A549 (cell line): ENCODE measurements around the gene TTC39B. TPM values are rescaled to one million over a fixed set of nuclear protein-coding genes. Genes with fewer than 3 reads are reported as not detected.

Source experiments
- ATAC-seq, 2 experiments: fragments of 200-7000 bp in 1 of 2; fragments of >200 bp in 1 of 2; cut with Nextera tagmentation in 1 of 2; cut with Tn5 transposase in 1 of 2; 3 replicates each; pipeline versions ENCODE4 v1.8.0 to v1.9.1; 2018 to 2020; ENCODE audit warnings: mild to moderate bottlenecking in 1 of 2, moderate library complexity in 1 of 2
- CTCF ChIA-PET: fragments of 300-600 bp; sonication (Branson Sonifier 250); formaldehyde crosslinking; extraction: SDS; loops from one replicate; lab custom pipeline; 2021; ENCODE audit warnings: antibody characterized with exemption, inconsistent platforms; lab: Yijun Ruan, JAX
- POLR2A ChIA-PET: fragments of 350-600 bp; formaldehyde crosslinking; extraction: SDS; loops from one replicate; lab custom pipeline; 2021; ENCODE audit warnings: antibody characterized with exemption, inconsistent platforms; lab: Yijun Ruan, JAX
- DNase-seq, 2 experiments: peaks; one replicate each; pipeline versions ENCODE4 v3.0.0 to v3.0.0-alpha.2; 2011 to 2016; ENCODE audit warnings: low read depth in 1 of 2, low spot score in 1 of 2
- FAIRE-seq: peaks from 2 replicates; lab custom pipeline; 2011; peaks lifted over from hg19 to GRCh38; lab: Jason Lieb, UNC
- H3K27ac ChIP-seq, 2 experiments: fragments of >200 bp; sonication (Bioruptor Twin); formaldehyde crosslinking; 3 replicates each; pipeline ENCODE4 v1.5.1; 2016 to 2017
- H3K4me1 ChIP-seq: fragments of >200 bp; sonication (Bioruptor Twin); formaldehyde crosslinking; 3 replicates; pipeline ENCODE4 v1.6.1; 2016
- H3K4me2 ChIP-seq: fragments of >200 bp; sonication (Bioruptor Twin); formaldehyde crosslinking; 3 replicates; pipeline ENCODE4 v1.6.1; 2016
- H3K4me3 ChIP-seq: fragments of >200 bp; sonication (Bioruptor Twin); formaldehyde crosslinking; 3 replicates; pipeline ENCODE4 v1.5.1; 2016
- H3K9me3 ChIP-seq: fragments of >200 bp; sonication (Bioruptor Twin); formaldehyde crosslinking; 3 replicates; pipeline ENCODE4 v1.6.1; 2016
- BHLHE40 ChIP-seq: IDR thresholded peaks from 2 replicates; pipeline ENCODE4 v1.6.1; 2012; ENCODE audit warnings: low read depth, low read length, inconsistent platforms
- CBX8 ChIP-seq: fragments of 200-600 bp; sonication (generic); IDR thresholded peaks from 2 replicates; pipeline ENCODE4 v1.6.1; 2016
- CHD2 ChIP-seq: fragments of 150-350 bp; IDR thresholded peaks from 2 replicates; pipeline ENCODE4 v1.6.1; 2014; ENCODE audit warnings: low read length; ENCODE audit not compliant: partially characterized antibody
- CHD4 ChIP-seq: fragments of 200-600 bp; sonication (generic); IDR thresholded peaks from 2 replicates; pipeline ENCODE4 v1.6.1; 2016; ENCODE audit warnings: antibody characterized with exemption, mild to moderate bottlenecking, borderline replicate concordance
- EHF ChIP-seq: fragments of 250-450 bp; sonication (Bioruptor Pico); IDR thresholded peaks from 2 replicates; pipeline ENCODE4 v1.5.0; 2020; ENCODE audit warnings: mild to moderate bottlenecking
- ESRRA ChIP-seq: fragments of 150-350 bp; IDR thresholded peaks from 2 replicates; pipeline ENCODE4 v1.6.1; 2014; ENCODE audit warnings: mild to moderate bottlenecking, low read length, borderline replicate concordance
- FOSB ChIP-seq: fragments of 250-450 bp; sonication (Bioruptor Pico); IDR thresholded peaks from 2 replicates; pipeline ENCODE4 v1.5.0; 2020; ENCODE audit warnings: mild to moderate bottlenecking, moderate library complexity
- GATA3 ChIP-seq: IDR thresholded peaks from 2 replicates; pipeline ENCODE4 v1.6.1; 2012; ENCODE audit warnings: borderline replicate concordance
- HDAC2 ChIP-seq: fragments of 200-600 bp; sonication (generic); IDR thresholded peaks from 2 replicates; pipeline ENCODE4 v1.6.1; 2016
- HEYL ChIP-seq: fragments of 250-450 bp; sonication (Bioruptor Pico); IDR thresholded peaks from 2 replicates; pipeline ENCODE4 v1.8.0; 2021; ENCODE audit warnings: mild to moderate bottlenecking, moderate library complexity
- PBX3 ChIP-seq: IDR thresholded peaks from 2 replicates; pipeline ENCODE4 v1.6.1; 2012
- POLR2A ChIP-seq: IDR thresholded peaks from 2 replicates; pipeline ENCODE4 v1.6.1; 2012; ENCODE audit warnings: mild to moderate bottlenecking, low read length
- POLR2AphosphoS2 ChIP-seq: conservative IDR thresholded peaks from 2 replicates; pipeline ENCODE4 v1.6.1; 2012; ENCODE audit warnings: low read length, improper control_type of control experiment, inconsistent platforms
- RAD21 ChIP-seq, 2 experiments: fragments of >200 bp in 1 of 2; sonication (Bioruptor Twin) in 1 of 2; formaldehyde crosslinking in 1 of 2; IDR thresholded peaks in 1 of 2; conservative IDR thresholded peaks in 1 of 2; 2 replicates in 1 of 2; 3 replicates in 1 of 2; pipeline ENCODE4 v1.6.1; 2012 to 2018; ENCODE audit warnings: inconsistent platforms in 1 of 2
- RARB ChIP-seq: fragments of 250-450 bp; sonication (Bioruptor Pico); IDR thresholded peaks from 2 replicates; pipeline ENCODE4 v1.8.0; 2021; ENCODE audit warnings: mild to moderate bottlenecking, moderate library complexity
- REST ChIP-seq: fragments of 200-600 bp; sonication (generic); IDR thresholded peaks from 2 replicates; pipeline ENCODE4 v1.6.1; 2016; ENCODE audit warnings: antibody characterized with exemption, mild to moderate bottlenecking, moderate library complexity
- RNF2 ChIP-seq: fragments of 200-600 bp; sonication (generic); IDR thresholded peaks from 2 replicates; pipeline ENCODE4 v1.6.1; 2016; ENCODE audit warnings: low read depth, mild to moderate bottlenecking, antibody characterized with exemption, moderate library complexity, borderline replicate concordance
- SMC3 ChIP-seq: fragments of >200 bp; sonication (Bioruptor Twin); formaldehyde crosslinking; IDR thresholded peaks from 3 replicates; pipeline ENCODE4 v1.6.1; 2018; ENCODE audit warnings: inconsistent platforms
- USF2 ChIP-seq: fragments of 450-650 bp; IDR thresholded peaks from 2 replicates; pipeline ENCODE4 v1.6.1; 2014; ENCODE audit warnings: antibody characterized with exemption
- WGBS: methylation state at CpG from one replicate; pipeline ENCODE4 v1.1.6; 2017; ENCODE audit errors: missing lambda C conversion rate; 5-methylcytosine and 5-hydroxymethylcytosine counted together
- polyA plus RNA-seq, 4 experiments: library from polyadenylated mRNA; depleted of rRNA in 3 of 4; stranded (reverse); fragments of >200 nt; fragmentation: RNase III in 1 of 4; extraction: RNeasy Plus Mini Kit Qiagen cat#74134 plus additional on column Dnase treatment in 1 of 4; gene quantifications; 2 replicates in 3 of 4; 3 replicates in 1 of 4; pipeline ENCODE4 v1.2.3, GENCODE V29; 2011 to 2017
- TF ChIP-seq, protein P1 (sequence below): fragments of >200 bp; sonication (Bioruptor Twin); formaldehyde crosslinking; IDR thresholded peaks from 2 replicates; pipeline ENCODE4 v1.6.1; 2016
- TF ChIP-seq, protein P2 (sequence below): fragments of 150-350 bp; IDR thresholded peaks from 2 replicates; pipeline ENCODE4 v1.6.1; 2014; ENCODE audit warnings: low read depth, mild to moderate bottlenecking, low read length
- TF ChIP-seq, protein P3 (sequence below): fragments of >200 bp; sonication (Bioruptor Twin); formaldehyde crosslinking; IDR thresholded peaks from 3 replicates; pipeline ENCODE4 v1.5.1; 2016

TTC39B gene
- polyA plus RNA-seq, 2 of the 4 experiments (the other 2 are of a cell fraction), result 0.94 to 4.4 TPM

DNA sequence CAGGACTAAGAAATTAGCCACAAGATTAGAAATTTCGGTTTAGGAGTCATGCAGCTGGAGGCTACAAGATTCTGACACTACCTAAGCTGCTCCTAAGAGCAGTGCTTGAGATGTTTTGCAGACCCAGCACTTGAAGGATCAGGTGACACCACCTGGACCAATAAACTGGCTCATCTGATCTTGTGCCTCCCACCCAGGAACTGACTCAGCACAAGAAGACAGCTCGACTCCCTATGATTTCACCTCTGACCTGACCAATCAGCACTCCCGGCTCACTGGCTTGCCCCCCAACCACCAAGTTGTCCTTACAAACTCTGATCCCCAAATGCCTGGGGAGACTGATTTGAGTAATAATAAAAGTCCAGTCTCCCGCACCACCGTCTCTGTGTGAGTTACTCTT, 170.4 kb downstream of the TTC39B start:
- ChIA-PET CTCF (interaction anchor here (1.0 to 2.8 kb wide), 8 partner anchors 12 to 671 kb away, joined by 3 to 29 read pairs (median 6); no protein-coding TSS in a partner anchor), POLR2A (no interaction called here)
- no peak overlapping the region for H3K27ac ChIP-seq
- no peaks in the 10 kb centered on the region for H3K4me1 ChIP-seq
- no peak for TF ChIP-seq CHD4
- TF ChIP-seq CBX8, result no peak
- no peak for TF ChIP-seq HDAC2
- TF ChIP-seq, protein P1, sequence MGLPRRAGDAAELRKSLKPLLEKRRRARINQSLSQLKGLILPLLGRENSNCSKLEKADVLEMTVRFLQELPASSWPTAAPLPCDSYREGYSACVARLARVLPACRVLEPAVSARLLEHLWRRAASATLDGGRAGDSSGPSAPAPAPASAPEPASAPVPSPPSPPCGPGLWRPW, result no peak
- no peak for TF ChIP-seq PBX3
- TF ChIP-seq, protein P2, sequence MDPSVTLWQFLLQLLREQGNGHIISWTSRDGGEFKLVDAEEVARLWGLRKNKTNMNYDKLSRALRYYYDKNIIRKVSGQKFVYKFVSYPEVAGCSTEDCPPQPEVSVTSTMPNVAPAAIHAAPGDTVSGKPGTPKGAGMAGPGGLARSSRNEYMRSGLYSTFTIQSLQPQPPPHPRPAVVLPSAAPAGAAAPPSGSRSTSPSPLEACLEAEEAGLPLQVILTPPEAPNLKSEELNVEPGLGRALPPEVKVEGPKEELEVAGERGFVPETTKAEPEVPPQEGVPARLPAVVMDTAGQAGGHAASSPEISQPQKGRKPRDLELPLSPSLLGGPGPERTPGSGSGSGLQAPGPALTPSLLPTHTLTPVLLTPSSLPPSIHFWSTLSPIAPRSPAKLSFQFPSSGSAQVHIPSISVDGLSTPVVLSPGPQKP, result no peak
- TF ChIP-seq POLR2A, result no peak
- no peak for ATAC-seq
- H3K4me2 ChIP-seq, result no peak overlapping the region
- WGBS, result 59% methylated on average over 5 of the region's 5 CpGs
- no peak for FAIRE-seq
- DNase-seq, result peak in 1 of 2 experiments; percentile 21
- H3K9me3 ChIP-seq, result no peaks in the 10 kb centered on the region
- H3K4me3 ChIP-seq, result no peak overlapping the region

- peak overlapping the region; percentile 26 for H3K4me3 ChIP-seq
- peak; percentile 71 to 72 for DNase-seq
- peak; percentile 46 for FAIRE-seq
- 0 out of 6 replicates have a peak overlapping the region, but pooled peaks of 1 of the 2 experiments have one; percentile 7 for H3K27ac ChIP-seq
- ChIA-PET POLR2A (no interaction called here), CTCF (interaction anchor here (0.6 to 2.8 kb wide), 25 partner anchors 10 to 670 kb away, joined by 3 to 29 read pairs (median 4); no protein-coding TSS in a partner anchor)
- peak overlapping the region; percentile 92 for H3K4me2 ChIP-seq
- ATAC-seq, result peak; percentile 97
- WGBS, result 5% methylated on average over 18 of the region's 18 CpGs
- TF ChIP-seq, protein P3, sequence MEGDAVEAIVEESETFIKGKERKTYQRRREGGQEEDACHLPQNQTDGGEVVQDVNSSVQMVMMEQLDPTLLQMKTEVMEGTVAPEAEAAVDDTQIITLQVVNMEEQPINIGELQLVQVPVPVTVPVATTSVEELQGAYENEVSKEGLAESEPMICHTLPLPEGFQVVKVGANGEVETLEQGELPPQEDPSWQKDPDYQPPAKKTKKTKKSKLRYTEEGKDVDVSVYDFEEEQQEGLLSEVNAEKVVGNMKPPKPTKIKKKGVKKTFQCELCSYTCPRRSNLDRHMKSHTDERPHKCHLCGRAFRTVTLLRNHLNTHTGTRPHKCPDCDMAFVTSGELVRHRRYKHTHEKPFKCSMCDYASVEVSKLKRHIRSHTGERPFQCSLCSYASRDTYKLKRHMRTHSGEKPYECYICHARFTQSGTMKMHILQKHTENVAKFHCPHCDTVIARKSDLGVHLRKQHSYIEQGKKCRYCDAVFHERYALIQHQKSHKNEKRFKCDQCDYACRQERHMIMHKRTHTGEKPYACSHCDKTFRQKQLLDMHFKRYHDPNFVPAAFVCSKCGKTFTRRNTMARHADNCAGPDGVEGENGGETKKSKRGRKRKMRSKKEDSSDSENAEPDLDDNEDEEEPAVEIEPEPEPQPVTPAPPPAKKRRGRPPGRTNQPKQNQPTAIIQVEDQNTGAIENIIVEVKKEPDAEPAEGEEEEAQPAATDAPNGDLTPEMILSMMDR, result peak; percentile 71
- TF ChIP-seq HEYL (CRISPR knock-in tag), result no peak
- TF ChIP-seq RAD21 (conservative IDR thresholded peaks at IDR 0.05 in 1 of 2, IDR thresholded peaks at IDR 0.05 in 1 of 2), result peak; percentile 74 to 76
- TF ChIP-seq SMC3, result peak; percentile 48; the same call in 2 of the 3 replicates
- no peaks in the 10 kb centered on the region for H3K4me1 ChIP-seq
- no peaks in the 10 kb centered on the region for H3K9me3 ChIP-seq
These were observed 171.7 kb downstream of the TTC39B start for GRCh38 chr9:15135164-15135792.

DNA sequence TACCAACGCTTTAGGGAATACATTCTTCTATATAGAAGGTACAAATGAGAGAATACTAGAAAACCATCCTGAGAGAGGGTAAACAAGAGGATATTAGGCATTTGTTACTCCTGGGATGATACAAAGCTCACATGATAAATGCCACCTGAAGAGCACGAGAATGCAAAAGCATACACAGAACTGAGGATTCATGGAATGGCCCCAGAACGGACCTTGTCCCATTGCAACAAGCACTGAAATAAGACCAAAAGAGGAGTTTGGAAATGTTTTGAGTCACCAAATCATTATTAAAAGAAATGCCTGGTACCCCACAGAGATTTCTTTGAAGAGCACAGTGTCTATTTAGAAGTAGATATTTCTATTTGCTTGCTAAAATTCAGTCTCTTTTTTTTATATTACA, 173.5 kb downstream of the TTC39B start:
- no peak for FAIRE-seq
- POLR2A ChIA-PET, result no interaction called here
- WGBS, result 36% methylated on average over 3 of the region's 3 CpGs
- no peak for TF ChIP-seq BHLHE40
- TF ChIP-seq EHF (CRISPR knock-in tag), result no peak
- TF ChIP-seq FOSB (CRISPR knock-in tag), result no peak
- no peak for TF ChIP-seq PBX3
- TF ChIP-seq ESRRA, result no peak
- no peak for TF ChIP-seq GATA3
- TF ChIP-seq USF2, result no peak
- TF ChIP-seq REST, result no peak
- TF ChIP-seq RARB (CRISPR knock-in tag), result no peak
- TF ChIP-seq POLR2AphosphoS2, result no peak
- no peak for TF ChIP-seq POLR2A
- no peak for TF ChIP-seq CHD2
- TF ChIP-seq RNF2, result no peak

More for the DNA sequence above, 173.5 kb downstream of the TTC39B start:
- Histone ChIP-seq H3K4me1 (no peaks in the 10 kb centered on the region), H3K9me3 (no peaks in the 10 kb centered on the region), H3K4me3 (no peak overlapping the region), H3K4me2 (no peak overlapping the region), H3K27ac (no peak overlapping the region)
- no peak for ATAC-seq
- no peak for DNase-seq
- CTCF ChIA-PET, result no interaction called here
